ENCODE results near the gene C1orf226. TPM values are rescaled to one million over a fixed set of nuclear protein-coding genes. Genes with fewer than 3 reads are reported as not detected.

C1orf226 gene
- total and polyA plus RNA-seq, 2 of the 8 experiments (the other 6 are each of a cell fraction or from before 2014, with no cell fraction given): 8.2 to 18.8 TPM

- no peak for TF ChIP-seq HDAC6 (IDR thresholded peaks at IDR 0.05; ENCODE audit: low read depth, low read length)
These were observed 1.3 kb upstream of the C1orf226 start (continued) for GRCh38 chr1:162380061-162380846.

Data from H1 (cell line).